PFSK-1 (cell line): ENCODE data around the gene TRAK2.

ENCODE experiments used
- FOXP2 ChIP-seq: optimal IDR thresholded peaks from 2 replicates; pipeline ENCODE3; 2011; ENCODE audit warnings: borderline replicate concordance, control low read depth, inconsistent platforms; ENCODE audit not compliant: insufficient read depth; ENCODE audit errors: extremely low read length, extremely low read depth
- POLR2AphosphoS5 ChIP-seq: IDR thresholded peaks from 2 replicates; pipeline ENCODE4 v1.6.1; 2012; ENCODE audit warnings: low read depth, mild to moderate bottlenecking, control low read depth, low read length, moderate library complexity
- SIN3A ChIP-seq: IDR thresholded peaks from 2 replicates; pipeline ENCODE4 v1.6.1; 2012; ENCODE audit warnings: mild to moderate bottlenecking, low read length, moderate library complexity, borderline replicate concordance; ENCODE audit not compliant: insufficient read depth
- TAF1 ChIP-seq: IDR thresholded peaks from 2 replicates; pipeline ENCODE4 v1.6.1; 2012; ENCODE audit warnings: low read length, control low read depth, borderline replicate concordance; ENCODE audit not compliant: insufficient read depth

DNA sequence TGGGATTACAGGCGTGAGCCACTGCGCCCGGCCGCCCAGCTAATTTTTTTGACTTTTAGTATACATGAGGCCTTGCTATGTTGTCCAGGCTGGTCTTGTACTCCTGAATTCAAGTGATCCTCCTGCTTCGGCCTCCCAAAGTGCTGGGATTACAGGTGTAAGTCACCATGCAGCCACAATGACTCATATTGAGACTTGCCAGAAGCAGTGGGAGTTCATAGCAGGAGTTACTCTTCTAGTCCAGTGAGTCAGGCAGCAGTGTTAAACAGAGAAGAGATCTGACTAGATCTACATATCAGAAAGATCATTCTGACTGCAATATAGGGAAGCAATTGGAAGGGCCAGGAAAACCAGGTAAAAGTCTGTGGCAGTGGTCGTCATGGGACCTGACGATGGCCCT is 92.6 kb downstream of the TRAK2 start:
- TF ChIP-seq POLR2AphosphoS5 (no peak), FOXP2 (no peak), SIN3A (no peak), TAF1 (no peak)
